Frontal cortex (tissue), 4 donors: ENCODE measurements around the gene MACROH2A1. TPM values are rescaled to one million over a fixed set of nuclear protein-coding genes. Genes with fewer than 3 reads are reported as not detected.

ENCODE experiments used
- DNase-seq, 2 donors: peaks; one replicate each; pipeline ENCODE4 v3.0.0; 2012; ENCODE audit warnings: low spot score in 2 of 2
- FAIRE-seq: peaks from 2 replicates; lab custom pipeline; 2012; peaks lifted over from hg19 to GRCh38; lab: Jason Lieb, UNC
- total RNA-seq: library from RNA; depleted of rRNA; stranded (reverse); fragments of >200 nt; gene quantifications from one replicate; pipeline ENCODE4 v1.2.3, GENCODE V29; 2014
- donor health status: control.
- donor health status: control.
- donor health status: control.

Gene MACROH2A1
- total RNA-seq, 1 donor from 2014 or later: 134 TPM

DNA sequence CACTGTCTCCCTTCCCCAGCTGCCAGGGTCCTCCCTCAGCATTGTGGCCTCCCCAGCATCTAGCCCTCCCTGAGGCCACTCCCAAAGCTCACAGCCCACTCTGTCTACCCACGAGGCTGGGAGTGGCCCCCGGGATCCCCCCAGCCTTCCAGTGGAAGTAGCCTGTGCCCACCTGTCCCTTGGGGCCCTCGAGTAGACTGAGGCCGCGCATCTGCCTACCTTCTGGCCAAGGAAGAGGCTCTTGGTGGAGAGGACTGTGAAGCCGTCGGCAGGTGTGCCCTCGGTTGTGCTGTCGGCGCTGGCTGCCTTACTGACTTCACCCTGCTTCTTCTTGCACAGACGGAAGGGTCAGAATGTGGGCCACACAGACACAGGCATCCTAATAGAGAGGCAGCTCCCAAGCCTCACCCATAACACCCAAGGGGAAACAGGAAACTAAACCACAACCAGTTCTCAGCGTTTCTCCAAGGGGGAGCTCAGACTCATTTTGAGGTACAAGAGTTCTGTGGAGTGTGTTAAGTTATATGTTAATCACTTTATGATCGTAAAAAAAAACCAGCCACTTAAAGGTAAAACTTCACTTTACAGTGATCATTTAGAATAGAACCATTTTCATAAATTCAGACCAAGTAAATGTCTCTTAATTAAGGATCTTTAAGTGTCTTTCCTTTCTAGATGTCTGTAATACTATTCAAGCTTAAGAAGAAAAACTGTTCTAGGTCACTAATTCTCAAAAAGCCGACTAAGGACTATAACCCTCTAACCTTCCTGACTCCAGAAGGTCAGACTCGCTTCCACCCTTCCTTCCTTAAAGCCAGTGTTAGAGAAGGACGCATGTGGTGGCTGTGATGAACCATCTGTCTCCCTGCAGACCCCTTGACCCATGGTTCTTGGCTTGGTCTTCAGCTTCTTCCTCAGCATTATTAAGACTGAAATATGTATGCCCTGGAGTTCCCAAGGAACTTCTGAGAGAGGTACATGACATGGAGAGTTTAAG is 38.5 kb downstream of the MACROH2A1 start:
- FAIRE-seq (no peak), DNase-seq (no peak)

GRCh38 chr5:135359374-135360165 is 39.5 kb downstream of the MACROH2A1 start:
- no peak for DNase-seq
- no peak for FAIRE-seq

- FAIRE-seq (no peak), DNase-seq (no peak)
These were observed 41.3 kb downstream of the MACROH2A1 start for GRCh38 chr5:135357685-135358084.

DNA sequence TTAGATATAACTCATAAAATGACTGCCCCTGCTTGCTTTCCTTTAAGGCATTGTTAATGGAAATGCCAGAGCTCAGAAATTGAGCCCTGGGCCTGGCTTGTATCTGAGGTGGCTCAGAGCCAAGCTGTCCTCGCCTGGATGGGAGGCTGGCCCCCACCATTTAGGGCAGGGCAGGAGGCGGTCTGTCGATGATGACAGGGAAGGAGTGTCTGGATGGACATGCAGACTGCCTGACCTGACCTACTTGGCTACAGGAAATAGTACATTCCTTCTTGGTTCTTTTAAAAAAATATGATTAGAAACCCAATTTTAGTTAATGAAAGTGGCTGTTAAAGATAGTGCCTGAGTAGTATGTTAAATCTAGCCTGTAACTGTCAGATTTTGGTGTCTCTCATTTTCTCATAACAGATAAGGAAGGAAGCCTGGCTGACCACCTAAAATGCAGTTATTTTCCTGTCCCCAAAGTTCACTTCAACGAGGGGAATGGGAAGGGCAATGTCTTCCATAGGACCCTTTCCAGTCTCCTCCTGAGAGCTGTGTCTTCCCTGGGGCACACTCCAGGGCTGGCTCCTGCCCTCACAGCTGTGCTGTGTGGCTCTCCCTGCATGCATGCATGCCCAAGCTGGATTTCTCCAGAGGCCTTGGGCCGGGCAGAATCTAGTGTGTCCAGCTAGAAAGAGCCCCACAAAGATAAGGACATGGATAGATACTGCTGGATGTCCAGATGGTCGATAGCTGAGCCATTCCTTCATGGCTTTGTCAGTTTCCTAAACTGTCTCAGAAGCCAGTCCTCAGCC is 42.3 kb downstream of the MACROH2A1 start:
- no peak for DNase-seq
- no peak for FAIRE-seq

DNA sequence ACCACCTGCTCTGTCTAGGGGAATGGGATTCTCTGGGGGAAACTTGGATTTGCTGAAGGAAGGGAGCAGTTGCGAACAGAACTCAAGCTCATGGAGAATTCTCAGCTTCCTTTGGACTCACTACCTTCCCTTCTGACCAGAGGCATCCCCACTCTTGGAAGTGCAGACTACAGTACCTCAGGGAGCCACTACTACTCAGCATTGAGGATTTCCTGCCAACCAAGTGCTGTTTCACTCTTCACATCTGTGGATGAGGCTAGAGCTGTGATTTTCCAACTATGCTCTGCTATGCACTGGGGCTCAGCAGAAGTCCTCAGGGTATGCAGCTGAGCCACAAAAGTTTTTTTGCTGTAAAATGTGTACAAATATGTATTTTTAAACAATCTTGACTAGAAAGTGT is 43.9 kb downstream of the MACROH2A1 start:
- FAIRE-seq (no peak), DNase-seq (no peak)

DNA sequence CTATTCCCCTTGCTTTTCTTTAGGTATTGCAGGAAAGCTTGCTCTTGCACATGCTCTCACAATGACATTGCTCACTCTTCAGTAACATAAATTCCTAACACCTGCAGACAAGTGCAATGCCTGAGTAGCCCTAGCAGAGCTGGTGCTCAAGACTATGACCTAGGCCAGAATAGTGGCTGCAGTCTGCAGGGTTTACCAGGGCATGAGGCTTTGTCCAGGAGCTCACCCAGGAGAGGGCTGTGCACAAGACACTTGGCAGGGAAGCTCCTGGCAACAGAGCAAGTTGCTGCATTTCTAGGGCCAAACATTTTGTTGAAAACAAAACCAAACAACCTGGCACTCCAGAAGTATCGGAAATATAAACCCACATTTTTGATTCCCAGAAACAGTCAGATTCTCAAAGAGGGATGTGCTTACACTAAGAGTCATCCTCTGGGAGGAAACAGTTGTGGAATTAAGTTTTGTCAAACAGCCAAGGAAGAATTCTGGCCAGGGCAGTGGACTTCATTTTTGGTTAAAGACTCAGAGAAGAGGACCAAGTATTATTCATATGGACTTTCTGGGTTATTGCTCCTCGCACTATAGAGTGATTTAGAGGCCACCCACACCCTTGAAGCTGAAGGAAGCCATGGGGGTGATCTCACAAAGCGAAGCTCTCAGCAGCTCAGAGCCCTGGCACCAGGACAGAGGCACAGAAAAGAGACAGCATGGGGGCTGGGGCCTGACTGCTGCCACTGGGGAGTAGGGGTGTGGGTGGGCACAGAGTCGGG is 44.9 kb downstream of the MACROH2A1 start:
- DNase-seq: no peak
- FAIRE-seq: no peak

GRCh38 chr5:135350536-135350935 is 48.5 kb downstream of the MACROH2A1 start:
- FAIRE-seq: no peak

GRCh38 chr5:135349886-135350285 is 49.1 kb downstream of the MACROH2A1 start:
- DNase-seq: no peak
- FAIRE-seq: no peak

More at GRCh38 chr5:135350536-135350935, 48.5 kb downstream of the MACROH2A1 start:
- DNase-seq: no peak

DNA sequence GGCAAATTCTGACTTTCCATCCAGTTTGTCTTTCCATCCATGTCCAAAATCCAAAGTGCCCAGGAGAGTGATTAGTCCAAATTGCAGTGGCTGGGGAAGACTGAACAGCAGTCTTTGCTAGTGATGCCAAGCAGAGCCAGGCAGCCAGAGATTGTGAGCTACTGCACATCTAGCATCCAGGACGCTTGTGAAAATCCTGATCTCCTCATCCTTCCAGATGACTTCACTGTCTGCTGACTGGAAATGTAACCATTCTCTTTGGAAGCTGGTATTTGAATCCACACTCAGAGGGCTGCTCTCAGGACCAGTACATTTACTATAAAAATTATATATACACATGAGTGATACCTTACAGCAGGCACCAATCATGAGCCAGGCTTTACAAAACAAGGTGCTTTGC is 49.6 kb downstream of the MACROH2A1 start:
- FAIRE-seq: no peak
- DNase-seq: no peak

- DNase-seq: no peak
- no peak for FAIRE-seq
These were observed 50.1 kb downstream of the MACROH2A1 start for GRCh38 chr5:135348918-135349317.

- no peak for DNase-seq
- FAIRE-seq: no peak
These were observed 51.6 kb downstream of the MACROH2A1 start for GRCh38 chr5:135347392-135347791.

DNA sequence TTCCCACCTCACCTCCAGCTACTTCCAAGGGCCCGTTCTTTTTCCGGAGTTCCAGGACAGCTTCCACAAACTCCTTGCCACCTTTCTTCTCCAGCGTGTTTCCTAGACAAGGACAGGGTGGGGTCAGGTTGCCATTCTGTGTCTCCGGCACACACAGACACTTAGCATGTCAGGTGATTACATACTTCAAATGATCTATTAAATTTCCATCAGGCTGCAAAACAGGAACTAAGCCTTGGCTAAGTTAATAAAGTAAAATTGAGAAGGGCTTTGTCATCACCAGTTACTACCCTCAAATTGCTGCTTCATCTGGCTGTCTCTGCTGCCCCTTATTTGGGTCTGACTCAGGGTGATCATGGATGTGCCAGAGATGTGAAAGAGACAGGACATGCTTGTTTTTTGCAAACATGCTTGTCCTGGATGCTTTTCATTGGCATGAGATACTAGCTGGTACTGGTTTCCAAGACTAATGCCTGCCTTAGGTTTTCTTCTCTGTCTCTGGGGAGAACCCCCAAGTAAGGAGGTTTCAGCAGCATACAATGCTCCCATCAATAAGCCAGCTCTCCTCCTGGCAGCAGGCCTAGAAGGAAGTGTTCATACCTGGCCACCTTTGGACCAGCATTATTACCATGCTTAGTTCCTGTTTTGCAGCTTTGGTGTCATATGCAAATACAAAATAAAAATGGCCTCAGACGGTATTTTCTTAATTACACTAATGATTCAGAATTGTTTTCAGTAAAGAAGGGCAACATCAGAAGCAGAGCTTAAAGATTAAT is 52.9 kb downstream of the MACROH2A1 start:
- DNase-seq: no peak
- no peak for FAIRE-seq

DNA sequence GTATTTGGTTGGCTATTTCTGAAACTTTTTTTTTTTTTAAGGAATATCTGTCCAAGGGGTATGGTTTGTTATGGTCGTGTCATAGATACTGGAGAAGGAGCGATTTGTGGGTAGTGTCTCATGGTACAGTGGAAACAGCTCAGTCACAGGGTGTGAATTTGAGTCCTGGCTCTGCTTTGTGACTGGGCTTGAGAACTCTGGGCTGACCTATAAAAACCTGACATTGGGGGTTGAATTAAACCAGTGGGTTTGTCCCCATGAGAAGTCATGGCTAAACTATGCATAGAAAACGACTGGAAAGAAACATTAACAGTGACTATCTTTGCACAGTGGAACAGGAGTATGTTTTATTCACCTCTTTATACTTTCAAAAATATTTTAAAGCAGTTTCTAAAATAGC is 54.7 kb downstream of the MACROH2A1 start:
- DNase-seq (no peak), FAIRE-seq (no peak)

- FAIRE-seq: no peak
- DNase-seq: no peak
These were observed 55.6 kb downstream of the MACROH2A1 start for GRCh38 chr5:135343413-135343812.

DNA sequence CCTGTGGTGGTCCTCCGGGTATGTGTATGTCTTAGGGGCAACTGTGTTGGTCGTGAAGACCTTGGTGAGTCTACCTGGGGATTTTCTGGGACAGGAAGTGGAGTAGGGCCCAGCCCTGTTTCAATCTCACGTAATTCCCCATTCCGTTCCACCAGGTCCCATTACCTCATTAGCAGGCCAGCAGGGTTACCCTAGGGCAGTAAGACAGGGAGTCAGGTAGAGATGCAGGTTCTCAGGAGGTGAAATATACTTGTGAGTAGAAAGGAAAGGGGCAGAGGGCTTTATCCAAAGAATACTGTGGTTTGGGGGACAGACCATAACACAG is 56.5 kb downstream of the MACROH2A1 start:
- FAIRE-seq (no peak), DNase-seq (no peak)

GRCh38 chr5:135341696-135342550 is 57.1 kb downstream of the MACROH2A1 start:
- FAIRE-seq (no peak), DNase-seq (no peak)

GRCh38 chr5:135341016-135341666 is 57.9 kb downstream of the MACROH2A1 start:
- DNase-seq: no peak
- FAIRE-seq: no peak
